BJ (cell line): ENCODE results near the gene ZNF280D. TPM values are rescaled to one million over a fixed set of nuclear protein-coding genes. Genes with fewer than 3 reads are reported as not detected.

Experiments used
- CTCF ChIA-PET: fragments of 350-600 bp; formaldehyde crosslinking; extraction: SDS; loops from one replicate; lab custom pipeline; 2021; ENCODE audit warnings: antibody characterized with exemption, inconsistent platforms; lab: Yijun Ruan, JAX
- POLR2A ChIA-PET: fragments of 300-600 bp; sonication (Branson Sonifier 250); formaldehyde crosslinking; extraction: SDS; loops from one replicate; lab custom pipeline; 2021; ENCODE audit warnings: antibody characterized with exemption; lab: Charles Lee
- DNase-seq: peaks from one replicate; pipeline ENCODE4 v3.0.0-alpha.2; 2011; ENCODE audit warnings: low read depth
- H3K27me3 ChIP-seq: 2 replicates; pipeline ENCODE4 v1.6.0; 2011; ENCODE audit warnings: low read length; ENCODE audit not compliant: control insufficient read depth, insufficient read depth
- H3K36me3 ChIP-seq: 2 replicates; pipeline ENCODE4 v1.5.1; 2011; ENCODE audit warnings: low read length; ENCODE audit not compliant: control insufficient read depth, insufficient read depth
- H3K4me3 ChIP-seq: 2 replicates; pipeline ENCODE4 v1.5.1; 2011; ENCODE audit warnings: low read depth, mild to moderate bottlenecking, control low read depth, low read length
- polyA plus RNA-seq: library from polyadenylated mRNA; depleted of rRNA; stranded (reverse); fragments of >200 nt; gene quantifications from 2 replicates; pipeline ENCODE4 v1.2.3, GENCODE V29; 2011
- TF ChIP-seq, protein P1 (sequence below): IDR thresholded peaks from 2 replicates; pipeline ENCODE4 v1.5.1; 2011; ENCODE audit warnings: low read depth, mild to moderate bottlenecking, control low read depth, inconsistent platforms, low read length, moderate library complexity; ENCODE audit not compliant: insufficient read depth

Gene ZNF280D
- polyA plus RNA-seq, 1 experiment = 4.0 TPM

DNA sequence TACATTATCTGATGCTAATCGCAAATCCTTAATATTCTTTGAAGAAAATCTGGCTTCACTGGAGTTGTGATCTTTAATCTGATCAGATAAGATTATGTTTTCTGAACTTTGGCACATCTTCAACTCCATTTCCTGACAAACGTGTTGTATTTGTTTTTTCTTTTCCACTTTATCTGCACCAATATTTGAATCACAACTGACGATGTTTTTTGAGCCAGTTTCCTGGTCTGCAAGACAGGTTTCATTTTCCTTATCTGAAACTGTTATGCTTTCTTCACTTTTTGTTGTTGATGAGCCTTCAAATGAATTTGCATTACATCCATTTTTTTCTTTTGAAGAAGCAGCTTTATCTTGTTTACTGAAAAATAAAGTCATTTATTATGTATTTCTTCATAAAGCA lies 101.5 kb downstream of the ZNF280D start:
- Histone ChIP-seq H3K4me3 (no peak overlapping the region), H3K27me3 (no peaks in the 10 kb centered on the region), H3K36me3 (no peaks in the 10 kb centered on the region)
- CTCF ChIA-PET = no interaction called here
- POLR2A ChIA-PET = no interaction called here
- DNase-seq = no peak
- TF ChIP-seq, protein P1, sequence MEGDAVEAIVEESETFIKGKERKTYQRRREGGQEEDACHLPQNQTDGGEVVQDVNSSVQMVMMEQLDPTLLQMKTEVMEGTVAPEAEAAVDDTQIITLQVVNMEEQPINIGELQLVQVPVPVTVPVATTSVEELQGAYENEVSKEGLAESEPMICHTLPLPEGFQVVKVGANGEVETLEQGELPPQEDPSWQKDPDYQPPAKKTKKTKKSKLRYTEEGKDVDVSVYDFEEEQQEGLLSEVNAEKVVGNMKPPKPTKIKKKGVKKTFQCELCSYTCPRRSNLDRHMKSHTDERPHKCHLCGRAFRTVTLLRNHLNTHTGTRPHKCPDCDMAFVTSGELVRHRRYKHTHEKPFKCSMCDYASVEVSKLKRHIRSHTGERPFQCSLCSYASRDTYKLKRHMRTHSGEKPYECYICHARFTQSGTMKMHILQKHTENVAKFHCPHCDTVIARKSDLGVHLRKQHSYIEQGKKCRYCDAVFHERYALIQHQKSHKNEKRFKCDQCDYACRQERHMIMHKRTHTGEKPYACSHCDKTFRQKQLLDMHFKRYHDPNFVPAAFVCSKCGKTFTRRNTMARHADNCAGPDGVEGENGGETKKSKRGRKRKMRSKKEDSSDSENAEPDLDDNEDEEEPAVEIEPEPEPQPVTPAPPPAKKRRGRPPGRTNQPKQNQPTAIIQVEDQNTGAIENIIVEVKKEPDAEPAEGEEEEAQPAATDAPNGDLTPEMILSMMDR = no peak

DNA sequence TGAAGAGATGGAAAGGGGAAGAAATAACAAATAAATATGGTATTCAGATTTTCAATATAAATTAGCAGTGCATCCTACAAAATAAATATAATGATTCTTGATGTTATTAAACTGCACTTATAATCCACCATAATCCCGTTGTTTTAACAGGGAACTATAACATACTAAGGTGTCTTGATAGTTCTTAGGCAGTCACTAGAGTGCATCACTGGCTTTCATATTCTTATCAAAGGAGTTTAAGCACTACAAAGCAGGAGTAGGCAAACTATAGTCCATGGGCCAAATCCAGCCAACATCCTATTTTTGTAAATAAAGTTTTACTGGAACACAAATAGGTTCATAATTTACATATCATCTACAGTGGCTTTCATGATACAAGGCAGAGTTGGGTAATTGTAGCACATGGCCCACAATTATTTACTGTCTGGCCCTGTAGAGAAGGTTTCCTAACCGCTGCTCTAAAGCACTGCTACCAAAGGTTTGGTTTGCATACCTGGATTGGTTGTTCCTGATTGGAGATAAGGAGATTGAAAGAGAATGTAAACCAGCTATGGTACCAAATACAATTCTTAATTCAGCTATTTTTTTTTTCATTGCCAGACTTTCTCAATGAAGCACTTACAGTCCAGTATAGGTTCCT lies 104.3 kb downstream of the ZNF280D start:
- Histone ChIP-seq H3K27me3 (no peaks in the 10 kb centered on the region), H3K36me3 (no peaks in the 10 kb centered on the region), H3K4me3 (no peak overlapping the region)
- ChIA-PET CTCF (no interaction called here), POLR2A (no interaction called here)
- DNase-seq = no peak
- TF ChIP-seq, protein P1 = no peak

DNA sequence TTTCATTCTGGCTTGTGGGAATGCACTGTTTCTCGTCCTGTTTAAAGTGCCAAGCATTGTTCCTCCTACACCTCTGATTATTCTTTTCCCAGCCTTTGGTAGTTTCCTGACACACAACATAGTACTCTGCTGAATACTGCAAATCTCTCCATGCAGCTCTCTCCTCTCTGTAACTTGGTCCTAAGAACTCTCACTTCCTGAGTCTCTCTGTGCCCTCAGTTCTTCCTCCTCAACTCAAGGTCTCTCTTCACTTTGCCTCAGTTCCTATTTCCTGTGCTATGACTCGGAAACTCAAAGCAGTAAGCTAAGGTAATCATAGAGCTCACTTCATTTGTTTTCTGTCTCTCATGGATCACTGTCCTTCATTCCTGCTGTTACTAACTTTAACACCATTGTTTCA lies 113.4 kb downstream of the ZNF280D start:
- TF ChIP-seq, protein P1 = no peak
- CTCF ChIA-PET = no interaction called here

DNA sequence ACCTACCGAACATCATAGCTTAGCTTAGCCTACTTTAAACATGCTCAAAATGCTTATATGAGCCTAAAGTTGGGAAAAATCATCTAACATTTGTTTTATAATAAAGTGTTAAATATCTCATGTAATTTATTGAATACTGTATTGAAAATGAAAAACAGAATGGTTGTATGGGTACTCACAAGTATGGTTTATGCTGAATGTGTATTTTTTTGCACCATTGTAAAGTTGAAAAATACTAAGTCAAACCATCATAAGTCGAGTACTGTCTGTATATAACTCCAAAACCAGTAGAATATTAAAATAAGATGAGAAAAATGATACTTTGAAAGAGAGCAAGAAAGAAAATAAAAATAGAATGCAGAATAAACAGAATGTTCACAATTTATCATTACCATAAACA lies 115.7 kb downstream of the ZNF280D start:
- no peak overlapping the region for H3K4me3 ChIP-seq
- no peaks in the 10 kb centered on the region for H3K27me3 ChIP-seq
- TF ChIP-seq, protein P1 = no peak
- DNase-seq = no peak
- POLR2A ChIA-PET = no interaction called here
- H3K36me3 ChIP-seq = no peaks in the 10 kb centered on the region
- CTCF ChIA-PET = no interaction called here

More for the DNA sequence above, 113.4 kb downstream of the ZNF280D start:
- Histone ChIP-seq H3K4me3 (no peak overlapping the region), H3K27me3 (no peaks in the 10 kb centered on the region), H3K36me3 (no peaks in the 10 kb centered on the region)
- POLR2A ChIA-PET = no interaction called here
- no peak for DNase-seq

DNA sequence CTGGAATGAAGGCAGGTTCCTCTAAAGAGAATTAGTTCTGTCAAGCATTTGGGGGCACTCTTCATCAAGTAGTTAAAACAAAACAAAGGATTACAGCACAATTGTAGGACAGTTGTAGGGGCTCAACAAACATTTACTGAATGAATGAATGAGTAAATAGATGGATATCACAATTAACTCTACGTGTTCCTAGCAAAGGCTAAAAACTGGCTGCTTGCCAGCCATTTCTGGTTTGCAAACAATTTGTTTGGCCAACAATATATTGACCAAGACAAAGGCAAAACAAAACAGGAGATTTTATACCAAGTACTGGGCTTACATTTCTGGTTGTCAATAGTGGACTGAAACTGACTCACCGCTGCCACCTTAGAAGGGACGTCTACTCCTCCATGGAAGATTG lies 116.8 kb downstream of the ZNF280D start:
- TF ChIP-seq, protein P1 = no peak
- no peaks in the 10 kb centered on the region for H3K27me3 ChIP-seq
- no peak overlapping the region for H3K4me3 ChIP-seq
- CTCF ChIA-PET = no interaction called here
- H3K36me3 ChIP-seq = no peaks in the 10 kb centered on the region
- no peak for DNase-seq
- POLR2A ChIA-PET = no interaction called here
